ENCODE data around the gene CLDN15. TPM values are rescaled to one million over a fixed set of nuclear protein-coding genes. Genes with fewer than 3 reads are reported as not detected.
A peak's percentile ranks its signal among the peaks of the same experiment; 100 is the strongest.

Gene CLDN15
- polyA plus RNA-seq, 4 donors: 47.1 to 315 (median 308) TPM

DNA sequence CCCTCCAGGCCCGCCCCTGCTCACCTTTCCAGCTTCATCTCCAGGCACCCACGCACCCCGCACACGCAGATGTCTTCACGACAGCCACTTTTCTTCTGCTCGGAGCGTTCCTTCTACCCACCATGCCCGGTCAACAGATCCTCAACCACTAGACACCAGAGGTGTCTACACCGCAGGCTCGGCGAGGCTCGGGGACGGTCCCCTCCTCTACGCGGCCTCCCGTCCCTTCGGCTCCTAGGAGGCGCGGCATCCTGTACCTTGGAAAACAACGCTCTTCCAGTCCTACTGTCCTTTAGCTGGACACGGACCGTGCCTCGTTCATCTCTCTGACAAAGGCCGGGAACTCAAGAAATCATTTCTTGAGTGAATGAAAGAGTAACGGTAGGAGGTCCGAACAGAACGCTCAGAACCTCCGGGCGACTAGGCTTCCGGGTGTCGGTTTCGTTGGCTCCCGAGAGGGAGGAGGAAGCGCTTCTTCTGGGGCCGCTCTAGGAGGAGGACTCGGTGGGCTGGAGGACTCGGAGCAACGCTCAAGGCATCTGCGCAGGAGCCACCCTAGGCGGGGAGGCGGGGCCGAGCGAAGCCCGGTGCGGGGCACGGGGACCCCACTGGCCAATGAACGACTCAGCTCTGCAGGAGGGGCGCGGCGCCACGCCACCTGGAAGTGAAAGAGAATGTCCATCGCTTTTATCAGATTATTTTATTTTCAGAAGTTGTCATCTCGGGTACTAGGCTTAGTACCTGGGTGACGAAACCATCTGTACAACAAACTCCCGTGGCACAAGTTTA, 14.5 kb upstream of the CLDN15 start:
- DNase-seq: peak; percentile 99 to 100
- Histone ChIP-seq H3K9me3 (ENCODE audit: control insufficient read depth in 2 of 2, insufficient read depth in 1 of 2, low read depth in 1 of 2, low read length in 1 of 2) (no peaks in the 10 kb centered on the region), H3K27ac (ENCODE audit: low read depth in 1 of 3, low read length in 2 of 3) (peak overlapping the region; percentile 66 to 76 (median 73)), H3K4me3 (ENCODE audit: low read depth in 1 of 3, low read length in 3 of 3) (peak overlapping the region; percentile 71 to 95 (median 90)), H3K4me1 (ENCODE audit: control insufficient read depth in 3 of 3, insufficient read depth in 2 of 3, low read depth in 1 of 3, low read length in 2 of 3) (peaks cover 3 to 7% (median 3%) of the 10 kb centered on the region in 3 donors), H3K36me3 (ENCODE audit: control insufficient read depth in 3 of 3, insufficient read depth in 2 of 3, low read depth in 1 of 3, low read length in 3 of 3) (peaks cover 0 to 16% (median 3%) of the 10 kb centered on the region in 3 donors), H3K27me3 (ENCODE audit: control insufficient read depth in 3 of 3, insufficient read depth in 3 of 3, low read length in 3 of 3) (no peaks in the 10 kb centered on the region)
- WGBS, 3 donors: 0% methylated on average over 53 to 55 of the region's 55 CpGs
- peak; percentile 49 for FAIRE-seq

DNA sequence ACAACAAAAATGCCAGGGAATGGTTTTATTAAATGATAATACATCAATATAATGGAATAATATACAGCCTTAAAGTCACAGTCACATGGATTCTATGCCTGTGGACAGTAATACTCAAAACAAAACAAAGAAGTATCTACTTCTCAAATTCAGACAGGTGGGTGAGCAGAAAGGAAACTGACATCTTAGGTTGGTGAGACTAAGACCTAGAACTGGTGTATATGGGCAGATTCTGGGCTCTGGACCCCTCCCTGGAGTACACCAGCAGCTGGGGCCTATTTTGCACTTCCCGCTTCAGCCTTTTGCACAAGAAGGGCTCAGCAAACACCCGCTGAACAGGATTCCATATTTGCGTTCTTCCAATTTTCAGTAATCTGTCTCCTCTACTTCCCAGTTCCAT, 12.7 kb upstream of the CLDN15 start:
- FAIRE-seq (no peak), DNase-seq (no peak)
- H3K9me3 ChIP-seq (ENCODE audit: control insufficient read depth in 2 of 2, insufficient read depth in 1 of 2, low read depth in 1 of 2, low read length in 1 of 2): no peaks in the 10 kb centered on the region
- peaks cover 3 to 9% (median 4%) of the 10 kb centered on the region in 3 donors for H3K4me1 ChIP-seq (ENCODE audit: control insufficient read depth in 3 of 3, insufficient read depth in 2 of 3, low read depth in 1 of 3, low read length in 2 of 3)
- H3K36me3 ChIP-seq (ENCODE audit: control insufficient read depth in 3 of 3, insufficient read depth in 2 of 3, low read depth in 1 of 3, low read length in 3 of 3): peaks cover 0 to 18% (median 3%) of the 10 kb centered on the region in 3 donors
- WGBS, 3 donors: 88 to 92% (median 89%) methylated on average over 3 of the region's 3 CpGs
- no peak overlapping the region for H3K27ac ChIP-seq (ENCODE audit: low read depth in 1 of 3, low read length in 2 of 3)
- H3K4me3 ChIP-seq (ENCODE audit: low read depth in 1 of 3, low read length in 3 of 3): peak overlapping the region in 1 of 3 donors; percentile 7
- no peaks in the 10 kb centered on the region for H3K27me3 ChIP-seq (ENCODE audit: control insufficient read depth in 3 of 3, insufficient read depth in 3 of 3, low read length in 3 of 3)

DNA sequence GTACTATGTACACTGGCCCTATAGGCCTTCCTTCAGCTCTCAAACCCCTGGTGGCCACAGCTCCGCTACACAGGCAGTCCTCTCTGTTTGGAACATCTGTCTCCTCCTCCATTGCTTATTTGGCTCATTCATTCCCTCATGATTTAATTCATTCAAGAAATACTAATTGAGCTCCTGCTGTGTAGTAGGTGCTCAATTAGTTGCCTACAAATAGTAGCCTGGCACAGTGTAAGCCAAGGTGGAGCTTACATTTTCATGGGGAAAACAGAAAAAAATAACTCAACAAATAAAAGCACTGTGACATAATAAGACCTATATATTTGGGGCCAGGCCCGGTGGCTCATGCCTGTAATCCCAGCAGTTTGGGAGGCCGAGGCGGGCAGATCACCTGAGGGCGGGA, 10.7 kb upstream of the CLDN15 start:
- 96 to 99% (median 98%) methylated on average over 5 of the region's 5 CpGs for WGBS, 3 donors
- no peak overlapping the region for H3K27ac ChIP-seq (ENCODE audit: low read depth in 1 of 3, low read length in 2 of 3)
- peaks cover 3 to 19% (median 6%) of the 10 kb centered on the region in 3 donors for H3K4me1 ChIP-seq (ENCODE audit: control insufficient read depth in 3 of 3, insufficient read depth in 2 of 3, low read depth in 1 of 3, low read length in 2 of 3)
- FAIRE-seq: no peak
- peaks cover 0 to 24% (median 3%) of the 10 kb centered on the region in 3 donors for H3K36me3 ChIP-seq (ENCODE audit: control insufficient read depth in 3 of 3, insufficient read depth in 2 of 3, low read depth in 1 of 3, low read length in 3 of 3)
- H3K9me3 ChIP-seq (ENCODE audit: control insufficient read depth in 2 of 2, insufficient read depth in 1 of 2, low read depth in 1 of 2, low read length in 1 of 2): no peaks in the 10 kb centered on the region
- no peak for DNase-seq
- no peak overlapping the region for H3K4me3 ChIP-seq (ENCODE audit: low read depth in 1 of 3, low read length in 3 of 3)
- H3K27me3 ChIP-seq (ENCODE audit: control insufficient read depth in 3 of 3, insufficient read depth in 3 of 3, low read length in 3 of 3): no peaks in the 10 kb centered on the region

DNA sequence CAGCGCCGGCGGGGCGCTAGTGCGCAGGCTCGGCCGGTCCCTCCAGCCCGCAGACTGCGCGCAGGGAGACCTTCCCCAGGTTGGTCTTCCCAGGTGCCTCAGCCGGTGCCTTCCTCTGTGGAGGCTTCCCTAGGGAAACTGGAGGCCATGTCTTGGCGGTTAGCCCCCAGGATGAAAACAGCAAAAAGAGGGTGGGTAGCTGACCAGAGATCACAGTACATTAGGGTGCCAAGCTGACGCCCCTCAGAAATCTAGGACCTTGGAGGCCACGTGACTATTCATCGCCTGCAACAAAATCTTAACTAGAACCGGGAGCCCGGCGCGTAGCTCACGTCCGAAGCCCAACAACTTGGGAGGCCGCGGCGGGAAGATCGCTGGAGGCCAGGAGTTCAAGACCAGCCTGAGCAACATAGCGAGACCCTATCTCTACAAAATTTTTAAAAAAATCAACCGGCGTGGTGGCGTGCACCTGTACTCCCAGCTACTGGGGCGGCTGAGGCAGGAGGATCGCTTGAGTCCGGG, 7.6 kb upstream of the CLDN15 start:
- FAIRE-seq (no peak), DNase-seq (no peak)
- H3K27me3 ChIP-seq (ENCODE audit: control insufficient read depth in 3 of 3, insufficient read depth in 3 of 3, low read length in 3 of 3): no peaks in the 10 kb centered on the region

DNA sequence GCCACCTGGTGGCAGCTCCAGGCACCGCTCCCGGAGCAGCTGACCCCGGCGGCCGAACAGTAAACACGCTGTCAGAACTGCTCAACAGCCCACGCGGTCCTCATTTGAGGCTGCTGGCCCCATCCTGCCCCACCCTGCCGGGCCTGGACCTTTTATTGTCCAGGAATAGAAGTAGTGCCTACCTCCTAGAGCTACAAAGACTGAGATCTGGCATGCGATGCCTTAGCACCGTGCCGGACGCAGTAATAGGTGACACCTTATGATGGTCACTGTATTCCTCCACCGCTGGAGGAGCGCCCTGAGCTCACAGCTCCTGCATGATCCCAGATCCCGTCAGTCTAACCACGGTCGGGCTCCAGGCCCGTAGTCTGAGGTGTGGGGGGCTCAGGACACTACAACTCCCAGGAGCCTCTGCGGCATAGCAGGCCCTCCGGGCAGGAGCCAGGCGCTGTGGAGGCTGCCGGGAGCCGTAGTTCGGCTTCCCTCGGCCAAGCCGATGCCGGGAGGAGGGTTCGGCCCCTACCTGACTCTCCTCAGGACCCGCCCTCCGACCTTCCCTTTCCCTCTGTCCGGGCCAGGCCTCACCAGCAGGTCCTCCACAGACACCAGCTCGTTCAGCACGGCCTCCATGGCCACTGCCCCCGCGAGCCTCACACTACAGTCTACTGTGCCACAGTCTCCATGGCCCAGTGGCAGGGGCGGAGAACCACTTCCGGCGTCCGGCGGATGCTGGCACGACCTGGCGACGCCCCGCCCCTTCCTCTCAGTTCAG, 7.0 kb upstream of the CLDN15 start, which contains the start of gene FIS1:
FIS1 (minus strand) TSS at position 707 of the 772 bp plus-strand sequence; CDS start at position 630, 77 bp downstream.
- no peaks in the 10 kb centered on the region for H3K9me3 ChIP-seq (ENCODE audit: control insufficient read depth in 2 of 2, insufficient read depth in 1 of 2, low read depth in 1 of 2, low read length in 1 of 2)
- no peaks in the 10 kb centered on the region for H3K27me3 ChIP-seq (ENCODE audit: control insufficient read depth in 3 of 3, insufficient read depth in 3 of 3, low read length in 3 of 3)
- peak within 1 kb of the TSS; percentile 63 to 76 (median 76) for H3K4me3 ChIP-seq (ENCODE audit: low read depth in 1 of 3, low read length in 3 of 3)
- FAIRE-seq (no peak), DNase-seq (peak; percentile 91 to 98)
- WGBS, 3 donors: 0% methylated on average over 45 of the region's 45 CpGs
- peaks cover 0 to 47% (median 8%) of the 10 kb centered on the region in 3 donors for H3K36me3 ChIP-seq (ENCODE audit: control insufficient read depth in 3 of 3, insufficient read depth in 2 of 3, low read depth in 1 of 3, low read length in 3 of 3)
- peak within 1 kb of the TSS; percentile 85 to 98 (median 97) for H3K27ac ChIP-seq (ENCODE audit: low read depth in 1 of 3, low read length in 2 of 3)
- peaks cover 1 to 30% (median 3%) of the 10 kb centered on the region in 3 donors for H3K4me1 ChIP-seq (ENCODE audit: control insufficient read depth in 3 of 3, insufficient read depth in 2 of 3, low read depth in 1 of 3, low read length in 2 of 3)

More for the DNA sequence above, 7.6 kb upstream of the CLDN15 start:
- H3K4me3 ChIP-seq (ENCODE audit: low read depth in 1 of 3, low read length in 3 of 3): peak overlapping the region in 2 of 3 donors; percentile 76
- H3K27ac ChIP-seq (ENCODE audit: low read depth in 1 of 3, low read length in 2 of 3): peak overlapping the region in 2 of 3 donors; percentile 97 to 98
- H3K36me3 ChIP-seq (ENCODE audit: control insufficient read depth in 3 of 3, insufficient read depth in 2 of 3, low read depth in 1 of 3, low read length in 3 of 3): peaks cover 0 to 44% (median 5%) of the 10 kb centered on the region in 3 donors
- H3K4me1 ChIP-seq (ENCODE audit: control insufficient read depth in 3 of 3, insufficient read depth in 2 of 3, low read depth in 1 of 3, low read length in 2 of 3): peaks cover 1 to 23% (median 3%) of the 10 kb centered on the region in 3 donors
- WGBS, 3 donors: 28 to 34% (median 31%) methylated on average over 32 of the region's 32 CpGs
- no peaks in the 10 kb centered on the region for H3K9me3 ChIP-seq (ENCODE audit: control insufficient read depth in 2 of 2, insufficient read depth in 1 of 2, low read depth in 1 of 2, low read length in 1 of 2)

DNA sequence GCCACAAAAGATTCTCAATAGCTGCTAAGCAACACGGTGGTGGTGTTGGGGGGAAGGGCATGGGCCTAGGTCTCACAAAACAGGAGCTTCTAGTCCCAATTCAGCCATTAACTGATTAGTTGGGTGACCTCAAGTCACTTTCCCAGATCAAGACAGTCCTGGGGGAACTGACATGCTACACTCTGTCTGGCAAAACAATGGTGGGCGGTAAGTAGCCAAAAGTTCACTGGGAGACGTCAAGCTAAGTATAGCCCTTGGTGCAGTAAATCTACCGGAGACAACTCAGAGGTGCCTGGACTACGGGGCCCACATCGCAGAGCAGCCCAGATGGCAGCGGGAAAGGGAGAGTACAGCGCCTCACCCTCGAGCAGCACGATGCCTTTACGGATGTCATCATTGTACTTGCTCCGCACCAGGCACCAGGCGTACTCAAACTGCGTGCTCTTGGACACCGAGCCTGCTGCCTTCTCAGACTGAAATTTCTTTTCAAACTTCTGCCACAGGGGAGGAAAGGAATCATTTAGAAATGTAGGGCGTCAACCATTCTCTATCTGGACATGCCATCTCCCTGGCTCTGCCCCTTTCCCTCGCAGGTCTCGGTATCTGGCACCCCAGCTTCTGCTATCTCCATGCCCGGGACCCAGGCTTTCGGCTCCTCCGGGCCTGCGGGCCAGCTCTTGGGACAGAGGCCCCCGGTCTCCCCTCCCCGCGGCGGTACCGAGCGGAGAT, 6.2 kb upstream of the CLDN15 start:
- Histone ChIP-seq H3K36me3 (ENCODE audit: control insufficient read depth in 3 of 3, insufficient read depth in 2 of 3, low read depth in 1 of 3, low read length in 3 of 3) (peaks cover 0 to 48% (median 5%) of the 10 kb centered on the region in 3 donors), H3K27me3 (ENCODE audit: control insufficient read depth in 3 of 3, insufficient read depth in 3 of 3, low read length in 3 of 3) (no peaks in the 10 kb centered on the region), H3K4me3 (ENCODE audit: low read depth in 1 of 3, low read length in 3 of 3) (peak overlapping the region; percentile 63 to 76 (median 76)), H3K9me3 (ENCODE audit: control insufficient read depth in 2 of 2, insufficient read depth in 1 of 2, low read depth in 1 of 2, low read length in 1 of 2) (no peaks in the 10 kb centered on the region), H3K4me1 (ENCODE audit: control insufficient read depth in 3 of 3, insufficient read depth in 2 of 3, low read depth in 1 of 3, low read length in 2 of 3) (peaks cover 1 to 37% (median 3%) of the 10 kb centered on the region in 3 donors), H3K27ac (ENCODE audit: low read depth in 1 of 3, low read length in 2 of 3) (peak overlapping the region; percentile 85 to 98 (median 97))
- WGBS, 3 donors: 9 to 18% (median 13%) methylated on average over 28 of the region's 28 CpGs
- peak in 1 of 2 donors; percentile 52 for DNase-seq
- FAIRE-seq: no peak

DNA sequence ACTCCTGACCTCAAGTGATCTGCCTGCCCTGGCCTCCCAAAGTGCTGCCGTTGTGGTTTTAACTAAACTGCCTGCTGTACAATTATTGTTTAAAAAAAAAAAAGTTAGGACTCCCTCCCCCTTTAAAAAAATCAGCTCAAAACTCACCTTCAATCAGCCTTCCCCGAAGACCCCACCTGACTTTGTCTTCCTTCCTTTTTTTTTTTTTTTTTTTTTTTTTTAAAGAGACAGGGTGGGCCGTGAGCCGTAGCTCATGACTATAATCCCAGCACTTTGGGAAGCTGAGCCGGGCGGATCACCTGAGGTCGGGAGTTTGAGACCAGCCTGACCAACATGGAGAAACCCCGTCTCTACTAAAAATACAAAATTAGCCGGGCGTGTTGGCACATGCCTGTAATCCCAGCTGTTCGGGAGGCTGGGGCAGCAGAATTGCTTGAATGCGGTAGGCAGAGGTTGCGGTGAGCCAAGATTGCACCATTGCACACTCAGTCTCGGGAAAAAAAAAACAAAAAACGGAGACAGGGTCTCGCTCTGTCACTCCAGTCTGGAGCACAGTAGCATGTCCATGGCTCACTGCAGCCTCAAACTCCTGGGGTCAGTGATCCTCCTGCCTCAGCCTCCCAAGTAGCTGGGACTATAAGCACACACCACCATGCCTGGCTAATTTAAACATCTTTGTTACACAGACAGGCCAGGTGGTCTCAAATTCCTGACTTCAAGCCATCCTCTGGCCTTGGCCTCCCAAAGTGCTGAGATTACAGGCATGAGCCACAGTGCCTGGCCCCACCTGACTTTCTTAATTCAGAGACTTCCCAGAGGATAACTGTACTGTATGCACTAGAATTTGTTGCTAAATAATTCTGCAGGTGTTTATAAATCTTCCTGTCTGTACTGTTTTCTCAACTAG, 4.1 kb upstream of the CLDN15 start:
- no peak for DNase-seq
- Histone ChIP-seq H3K27me3 (ENCODE audit: control insufficient read depth in 3 of 3, insufficient read depth in 3 of 3, low read length in 3 of 3) (no peaks in the 10 kb centered on the region), H3K9me3 (ENCODE audit: control insufficient read depth in 2 of 2, insufficient read depth in 1 of 2, low read depth in 1 of 2, low read length in 1 of 2) (no peaks in the 10 kb centered on the region), H3K4me3 (ENCODE audit: low read depth in 1 of 3, low read length in 3 of 3) (no peak overlapping the region), H3K36me3 (ENCODE audit: control insufficient read depth in 3 of 3, insufficient read depth in 2 of 3, low read depth in 1 of 3, low read length in 3 of 3) (peaks cover 0 to 57% (median 5%) of the 10 kb centered on the region in 3 donors), H3K4me1 (ENCODE audit: control insufficient read depth in 3 of 3, insufficient read depth in 2 of 3, low read depth in 1 of 3, low read length in 2 of 3) (peaks cover 1 to 52% (median 3%) of the 10 kb centered on the region in 3 donors), H3K27ac (ENCODE audit: low read depth in 1 of 3, low read length in 2 of 3) (peak overlapping the region in 2 of 3 donors; percentile 95 to 97)
- no peak for FAIRE-seq
- WGBS, 3 donors: 52 to 72% (median 60%) methylated on average over 16 of the region's 16 CpGs
